ENCODE measurements around the gene VRTN.
"Not testable (repeated sequence)": the region's sequence is repeated elsewhere in the genome, so short reads cannot be mapped to it uniquely, and the experiment has no call there.

Gene VRTN, protein sequence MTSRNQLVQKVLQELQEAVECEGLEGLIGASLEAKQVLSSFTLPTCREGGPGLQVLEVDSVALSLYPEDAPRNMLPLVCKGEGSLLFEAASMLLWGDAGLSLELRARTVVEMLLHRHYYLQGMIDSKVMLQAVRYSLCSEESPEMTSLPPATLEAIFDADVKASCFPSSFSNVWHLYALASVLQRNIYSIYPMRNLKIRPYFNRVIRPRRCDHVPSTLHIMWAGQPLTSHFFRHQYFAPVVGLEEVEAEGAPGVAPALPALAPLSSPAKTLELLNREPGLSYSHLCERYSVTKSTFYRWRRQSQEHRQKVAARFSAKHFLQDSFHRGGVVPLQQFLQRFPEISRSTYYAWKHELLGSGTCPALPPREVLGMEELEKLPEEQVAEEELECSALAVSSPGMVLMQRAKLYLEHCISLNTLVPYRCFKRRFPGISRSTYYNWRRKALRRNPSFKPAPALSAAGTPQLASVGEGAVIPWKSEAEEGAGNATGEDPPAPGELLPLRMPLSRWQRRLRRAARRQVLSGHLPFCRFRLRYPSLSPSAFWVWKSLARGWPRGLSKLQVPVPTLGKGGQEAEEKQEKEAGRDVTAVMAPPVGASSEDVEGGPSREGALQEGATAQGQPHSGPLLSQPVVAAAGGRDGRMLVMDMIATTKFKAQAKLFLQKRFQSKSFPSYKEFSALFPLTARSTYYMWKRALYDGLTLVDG

GRCh38 chr14:74348241-74348734, at the start of gene VRTN:
VRTN (plus strand) TSS chr14:74348471; CDS start chr14:74356784, 8,313 bp downstream.
- no peak for DNase-seq (ENCODE audit: low spot score)

- no peak for DNase-seq (ENCODE audit: low spot score)
Observed at GRCh38 chr14:74299061-74299545, 49.2 kb upstream of the VRTN start.

DNA sequence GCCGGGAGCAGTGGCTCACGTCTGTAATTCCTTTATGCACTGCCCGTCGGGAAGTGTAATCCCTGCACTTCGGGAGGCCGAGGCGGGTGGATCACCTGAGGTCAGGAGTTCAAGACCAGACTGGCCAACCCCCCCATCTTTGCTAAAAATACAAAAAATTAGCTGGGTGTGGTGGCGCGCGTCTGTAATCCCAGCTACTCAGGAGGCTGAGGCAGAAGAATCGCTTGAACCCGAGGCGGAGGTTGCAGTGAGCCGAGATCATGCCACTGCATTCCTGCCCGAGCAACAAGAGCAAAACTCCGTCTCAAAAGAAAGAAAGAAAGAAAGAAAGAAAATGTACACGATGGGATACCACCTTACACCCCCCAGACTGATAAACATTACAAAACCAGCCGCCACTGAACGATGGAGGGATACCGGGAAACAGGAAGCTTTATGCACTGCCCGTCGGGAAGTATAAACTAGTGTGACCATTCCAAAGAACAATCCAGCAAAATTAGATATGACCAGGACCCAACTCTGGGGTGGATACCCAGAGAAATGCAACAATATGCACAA, 46.6 kb upstream of the VRTN start:
- DNase-seq (ENCODE audit: low spot score), result no peak

GRCh38 chr14:74302152-74302628, 46.1 kb upstream of the VRTN start:
- no peak for DNase-seq (ENCODE audit: low spot score)

GRCh38 chr14:74302634-74303569, 45.4 kb upstream of the VRTN start, which contains the start of gene ABCD4:
ABCD4 (minus strand) TSS chr14:74302934; CDS start chr14:74302912, 22 bp downstream.
- DNase-seq (ENCODE audit: low spot score), result peak; percentile 90

DNA sequence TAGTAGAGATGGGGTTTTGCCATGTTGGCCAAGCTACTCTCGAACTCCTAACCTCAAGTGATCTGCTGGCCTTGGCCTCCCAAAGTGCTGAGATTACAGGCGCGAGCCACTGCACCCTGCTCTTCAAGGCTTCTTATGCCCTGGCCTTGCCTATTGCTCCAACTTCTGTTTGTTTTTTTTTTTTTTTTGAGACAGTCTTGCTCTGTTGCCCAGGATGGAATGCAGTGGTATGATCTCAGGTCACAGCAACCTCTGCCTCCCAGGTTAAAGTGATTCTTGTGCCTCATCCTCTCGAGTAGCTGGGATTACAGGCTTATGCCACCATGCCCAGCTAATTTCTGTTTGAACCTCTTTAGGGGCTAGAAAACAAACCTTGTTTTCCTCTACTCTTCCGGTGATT, 39.6 kb upstream of the VRTN start:
- no peak for DNase-seq (ENCODE audit: low spot score)

DNA sequence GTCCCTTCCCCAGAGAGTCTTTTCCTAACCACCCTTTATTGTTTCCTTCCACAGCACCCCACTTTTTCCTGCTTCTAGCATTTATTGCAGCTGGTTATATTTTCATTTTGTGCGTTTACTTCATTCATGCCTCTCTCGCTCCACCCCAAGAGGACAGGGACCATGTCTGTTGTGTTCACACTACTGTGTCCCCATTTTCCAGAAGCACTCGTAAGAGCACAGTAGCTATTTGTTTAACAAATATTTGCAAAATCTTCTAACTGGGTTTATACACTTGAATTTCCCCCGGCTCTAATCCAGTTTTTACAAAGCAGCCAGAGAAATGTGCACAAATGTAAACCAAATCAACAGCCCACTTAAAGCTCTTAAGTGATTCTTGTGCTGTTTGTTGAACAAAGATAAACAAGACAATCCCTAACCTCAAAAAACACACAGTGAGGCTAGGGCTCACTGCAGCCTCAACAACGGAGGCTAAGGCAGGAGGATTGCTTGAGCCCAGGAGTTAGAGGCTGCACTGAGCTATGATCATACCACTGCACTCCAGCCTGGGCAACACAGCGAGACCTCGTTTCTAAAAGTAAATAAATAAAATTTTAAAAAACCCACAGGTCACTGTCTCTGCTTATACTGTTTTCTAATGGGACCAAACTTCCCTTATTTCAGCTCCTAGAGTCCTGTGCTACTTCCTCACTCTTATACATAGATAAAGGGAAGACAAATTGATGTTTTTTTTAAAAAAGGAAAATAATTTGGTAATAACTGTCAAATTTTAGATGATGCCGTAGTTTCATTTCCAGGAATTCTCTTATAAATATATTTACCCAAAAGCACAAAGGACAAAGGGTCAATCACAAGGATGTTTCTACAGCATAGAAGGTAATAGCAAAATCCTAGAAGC, 38.9 kb upstream of the VRTN start:
- DNase-seq (ENCODE audit: low spot score), result no peak

- DNase-seq (ENCODE audit: low spot score), result no peak
Observed at GRCh38 chr14:74312161-74312560, 36.1 kb upstream of the VRTN start.

GRCh38 chr14:74313601-74314000, 34.7 kb upstream of the VRTN start:
- no peak for DNase-seq (ENCODE audit: low spot score)

GRCh38 chr14:74314576-74314975, 33.7 kb upstream of the VRTN start:
- no peak for DNase-seq (ENCODE audit: low spot score)

DNA sequence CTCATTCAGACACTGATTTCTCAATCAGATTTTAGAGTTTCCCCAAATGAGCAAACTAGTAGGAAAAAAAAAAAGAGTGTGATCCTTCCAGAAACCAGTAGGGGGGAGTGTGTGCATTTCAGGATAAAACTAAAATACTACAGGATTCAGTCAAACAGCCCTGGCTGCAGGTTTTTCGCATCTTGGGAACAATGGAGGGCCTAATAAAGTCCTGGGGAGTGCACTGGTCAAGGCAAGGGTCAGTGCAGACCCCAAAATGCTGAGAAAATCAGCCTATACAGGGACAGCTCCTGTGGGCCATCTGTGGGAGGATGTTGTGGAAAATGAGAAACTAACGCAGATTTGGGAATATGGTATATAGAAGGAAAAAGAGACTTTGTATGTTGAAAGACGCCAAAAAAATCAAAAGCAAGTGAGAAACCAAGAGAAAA, 23.3 kb upstream of the VRTN start:
- no peak for DNase-seq (ENCODE audit: low spot score)

DNA sequence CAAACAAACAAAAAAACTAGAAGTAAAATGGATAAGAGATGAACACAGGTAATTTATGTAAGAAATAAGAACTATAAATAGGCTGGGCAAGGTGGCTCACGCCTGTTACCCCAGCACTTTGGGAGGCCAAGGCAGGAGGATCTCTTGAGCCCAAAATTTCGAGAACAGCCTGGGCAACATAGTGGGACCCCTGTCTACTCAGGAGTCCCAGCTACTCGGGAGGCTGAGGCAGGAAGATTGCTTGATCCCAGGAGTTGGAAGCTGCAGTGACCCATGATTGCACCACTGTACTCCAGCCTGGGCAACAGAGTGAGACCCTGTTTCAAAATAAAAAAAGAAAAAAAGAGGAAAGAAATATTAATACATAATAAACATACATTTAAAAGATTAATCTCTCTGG, 22.8 kb upstream of the VRTN start:
- no peak for DNase-seq (ENCODE audit: low spot score)

GRCh38 chr14:74326369-74327152, 21.7 kb upstream of the VRTN start:
- DNase-seq (ENCODE audit: low spot score), result no peak

- not testable (repeated sequence) for DNase-seq (ENCODE audit: low spot score)
Observed at GRCh38 chr14:74329950-74330552, 18.2 kb upstream of the VRTN start.

DNA sequence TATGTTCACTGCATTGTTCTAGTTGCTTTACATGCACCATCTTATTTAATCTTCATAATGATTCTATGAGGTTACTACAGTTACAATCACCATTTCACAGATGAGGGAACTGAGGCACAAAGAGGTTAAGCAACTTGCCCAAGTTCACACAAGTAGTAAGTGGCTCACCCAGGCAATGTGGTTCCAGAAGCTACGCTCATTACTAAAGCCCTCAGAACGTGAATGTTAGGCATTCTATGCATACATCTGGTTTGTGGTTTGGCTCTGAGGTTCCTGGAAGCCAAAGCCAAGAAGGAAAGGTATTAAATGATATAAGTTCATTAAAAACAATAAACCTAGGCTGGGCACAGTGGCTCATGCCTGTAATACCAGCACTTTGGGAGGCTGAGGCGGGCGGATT, 14.4 kb upstream of the VRTN start:
- no peak for DNase-seq (ENCODE audit: low spot score)

DNA sequence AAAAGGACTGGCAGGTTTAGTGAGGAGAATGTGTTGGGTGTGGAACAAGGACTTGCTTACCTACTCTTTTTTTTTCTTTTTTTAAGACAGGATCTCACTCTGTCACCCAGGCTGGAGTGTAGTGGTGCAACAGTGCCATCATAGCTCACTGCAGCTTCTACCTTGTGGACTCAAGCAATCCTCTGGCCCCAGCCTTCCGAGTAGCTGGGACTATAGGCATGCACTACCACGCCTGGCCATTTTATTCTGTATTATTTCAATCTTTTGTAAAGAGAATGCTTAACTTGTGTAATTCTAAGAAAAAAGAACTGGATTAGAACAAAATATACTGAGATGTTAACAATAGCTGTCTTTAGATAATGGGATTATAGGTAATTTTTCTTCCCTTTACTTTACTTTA, 1.9 kb upstream of the VRTN start:
- no peak for DNase-seq (ENCODE audit: low spot score)

- no peak for DNase-seq (ENCODE audit: low spot score)
Observed at GRCh38 chr14:74347097-74347794, 1.0 kb upstream of the VRTN start.

DNA sequence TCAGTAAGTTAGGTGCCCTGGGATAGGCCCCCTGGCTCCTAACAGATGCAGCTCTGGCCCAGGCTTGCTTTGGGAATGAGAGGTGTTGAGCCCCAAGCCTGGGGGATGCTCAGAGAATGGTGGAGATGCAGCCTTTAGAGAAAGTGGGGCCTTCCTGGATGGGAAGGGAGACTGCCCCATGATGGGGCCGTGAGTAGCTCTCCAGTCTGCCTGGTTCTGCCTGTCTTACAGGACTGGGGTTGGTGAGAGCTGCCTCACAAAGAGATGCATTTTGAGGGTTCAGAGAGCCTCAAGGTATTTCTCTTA, 523 bp upstream of the VRTN start:
- no peak for DNase-seq (ENCODE audit: low spot score)
